Measurements from ENCODE around the gene TMEM81.

Gene TMEM81

GRCh38 chr1:205064741-205065316 lies 19.4 kb downstream of the TMEM81 start:
- Histone ChIP-seq H4K20me1 (ENCODE audit: insufficient read depth, low read length) (no peaks in the 10 kb centered on the region), H3K4me3 (ENCODE audit: low read depth in 1 of 2, low read length in 2 of 2) (no peak overlapping the region), H3K9ac (ENCODE audit: low read depth, low read length) (no peak overlapping the region), H3K79me2 (ENCODE audit: insufficient read depth, low read length) (no peaks in the 10 kb centered on the region), H3K27me3 (ENCODE audit: insufficient read depth, low read length, poor library complexity) (no peaks in the 10 kb centered on the region), H3K36me3 (ENCODE audit: insufficient read depth, low read length) (no peaks in the 10 kb centered on the region), H2AFZ (ENCODE audit: low read depth, low read length) (no peak overlapping the region), H3K4me1 (ENCODE audit: insufficient read depth, low read length) (peaks cover 4% of the 10 kb centered on the region), H3K27ac (ENCODE audit: low read length) (no peak overlapping the region), H3K9me3 (ENCODE audit: insufficient read depth, low read length, severe bottlenecking) (no peaks in the 10 kb centered on the region), H3K4me2 (ENCODE audit: insufficient read depth, low read length) (no peak overlapping the region)
- ATAC-seq (ENCODE audit: insufficient read depth, low read depth) = no peak
- no peak for DNase-seq
- TF ChIP-seq EZH2 (IDR thresholded peaks at IDR 0.05; ENCODE audit: borderline replicate concordance, low read depth, low read length, severe bottlenecking) (no peak), CTCF (IDR thresholded peaks at IDR 0.05; ENCODE audit: borderline replicate concordance, extremely low read depth, low read length, poor library complexity, severe bottlenecking) (no peak)

GRCh38 chr1:205064301-205064700 lies 20.0 kb downstream of the TMEM81 start:
- Histone ChIP-seq H3K79me2 (ENCODE audit: insufficient read depth, low read length) (no peaks in the 10 kb centered on the region), H3K27me3 (ENCODE audit: insufficient read depth, low read length, poor library complexity) (no peaks in the 10 kb centered on the region), H3K4me1 (ENCODE audit: insufficient read depth, low read length) (peaks cover 4% of the 10 kb centered on the region), H3K9me3 (ENCODE audit: insufficient read depth, low read length, severe bottlenecking) (no peaks in the 10 kb centered on the region), H3K4me3 (ENCODE audit: low read depth in 1 of 2, low read length in 2 of 2) (no peak overlapping the region), H3K9ac (ENCODE audit: low read depth, low read length) (no peak overlapping the region), H4K20me1 (ENCODE audit: insufficient read depth, low read length) (no peaks in the 10 kb centered on the region), H3K4me2 (ENCODE audit: insufficient read depth, low read length) (no peak overlapping the region), H3K36me3 (ENCODE audit: insufficient read depth, low read length) (no peaks in the 10 kb centered on the region), H2AFZ (ENCODE audit: low read depth, low read length) (no peak overlapping the region), H3K27ac (ENCODE audit: low read length) (no peak overlapping the region)
- TF ChIP-seq EZH2 (IDR thresholded peaks at IDR 0.05; ENCODE audit: borderline replicate concordance, low read depth, low read length, severe bottlenecking) = no peak
- no peak for TF ChIP-seq CTCF (IDR thresholded peaks at IDR 0.05; ENCODE audit: borderline replicate concordance, extremely low read depth, low read length, poor library complexity, severe bottlenecking)
- DNase-seq (no peak), ATAC-seq (ENCODE audit: insufficient read depth, low read depth) (no peak)

- Histone ChIP-seq H2AFZ (ENCODE audit: low read depth, low read length) (no peak overlapping the region), H3K4me2 (ENCODE audit: insufficient read depth, low read length) (no peak overlapping the region), H3K4me3 (ENCODE audit: low read depth in 1 of 2, low read length in 2 of 2) (no peak overlapping the region), H3K9ac (ENCODE audit: low read depth, low read length) (no peak overlapping the region), H3K4me1 (ENCODE audit: insufficient read depth, low read length) (peaks cover 4% of the 10 kb centered on the region), H3K27me3 (ENCODE audit: insufficient read depth, low read length, poor library complexity) (no peaks in the 10 kb centered on the region), H3K36me3 (ENCODE audit: insufficient read depth, low read length) (no peaks in the 10 kb centered on the region), H3K79me2 (ENCODE audit: insufficient read depth, low read length) (no peaks in the 10 kb centered on the region), H4K20me1 (ENCODE audit: insufficient read depth, low read length) (no peaks in the 10 kb centered on the region; the same call in 1 of the 2 replicates), H3K9me3 (ENCODE audit: insufficient read depth, low read length, severe bottlenecking) (no peaks in the 10 kb centered on the region), H3K27ac (ENCODE audit: low read length) (no peak overlapping the region)
- DNase-seq (no peak), ATAC-seq (ENCODE audit: insufficient read depth, low read depth) (no peak)
- TF ChIP-seq EZH2 (IDR thresholded peaks at IDR 0.05; ENCODE audit: borderline replicate concordance, low read depth, low read length, severe bottlenecking) (no peak), CTCF (IDR thresholded peaks at IDR 0.05; ENCODE audit: borderline replicate concordance, extremely low read depth, low read length, poor library complexity, severe bottlenecking) (no peak)
Observed at GRCh38 chr1:205062895-205063294, 21.4 kb downstream of the TMEM81 start.
